Forelimb muscle (tissue), 1 donor: ENCODE measurements around the gene GYG2. TPM values are rescaled to one million over a fixed set of nuclear protein-coding genes. Genes with fewer than 3 reads are reported as not detected.
"Not testable (repeated sequence)": the region's sequence is repeated elsewhere in the genome, so short reads cannot be mapped to it uniquely, and the experiment has no call there.

Source experiments
- DNase-seq: peaks from one replicate; pipeline ENCODE4 v3.0.0-alpha.2; 2013; ENCODE audit warnings: low read depth
- polyA plus RNA-seq: library from polyadenylated mRNA; unstranded; fragments of 120-200 nt; gene quantifications from one replicate; pipeline ENCODE4 v1.2.1, GENCODE V29; 2013; ENCODE audit not compliant: insufficient read length

The GYG2 gene
- polyA plus RNA-seq, 1 donor, result 2.9 TPM

DNA sequence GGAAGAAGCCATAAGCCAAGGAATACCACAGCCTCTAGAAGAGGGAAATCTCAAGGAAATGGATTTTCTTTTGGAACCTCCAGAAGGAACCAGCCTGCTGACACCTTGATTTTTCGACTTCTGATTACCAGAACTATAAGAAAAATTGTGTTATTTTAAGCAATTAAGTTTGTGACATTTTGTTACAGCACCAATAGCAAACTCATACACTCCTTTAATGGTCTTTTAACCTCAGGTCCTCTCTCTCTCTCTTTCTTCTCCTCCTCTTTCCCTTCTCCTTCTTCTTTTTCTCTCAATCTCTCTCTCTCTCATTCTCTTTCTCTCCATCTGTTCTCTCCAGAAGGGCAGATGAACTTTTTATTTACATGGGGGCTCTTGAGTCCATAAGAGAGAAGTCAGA, 74.1 kb downstream of the GYG2 start:
- DNase-seq, result no peak

DNA sequence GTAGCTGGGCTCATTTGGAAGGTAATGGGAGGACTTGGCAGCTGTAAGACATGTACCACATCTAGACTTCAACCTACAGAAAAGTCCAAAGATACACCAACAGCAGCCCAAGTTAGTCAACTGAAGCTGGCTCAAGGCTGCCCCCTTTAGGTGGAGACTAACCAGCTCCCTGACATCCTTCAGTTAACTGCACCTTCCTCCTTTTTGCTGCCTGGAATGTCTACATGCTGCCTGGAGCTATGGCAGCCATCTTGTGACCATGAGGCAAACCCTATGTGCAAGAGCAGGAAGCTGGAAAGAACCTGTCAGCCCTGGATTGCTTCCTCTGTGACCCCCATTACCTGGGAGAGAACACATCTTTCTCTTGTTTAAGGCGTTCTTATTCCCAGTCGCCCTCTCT, 74.6 kb downstream of the GYG2 start:
- DNase-seq, result no peak

DNA sequence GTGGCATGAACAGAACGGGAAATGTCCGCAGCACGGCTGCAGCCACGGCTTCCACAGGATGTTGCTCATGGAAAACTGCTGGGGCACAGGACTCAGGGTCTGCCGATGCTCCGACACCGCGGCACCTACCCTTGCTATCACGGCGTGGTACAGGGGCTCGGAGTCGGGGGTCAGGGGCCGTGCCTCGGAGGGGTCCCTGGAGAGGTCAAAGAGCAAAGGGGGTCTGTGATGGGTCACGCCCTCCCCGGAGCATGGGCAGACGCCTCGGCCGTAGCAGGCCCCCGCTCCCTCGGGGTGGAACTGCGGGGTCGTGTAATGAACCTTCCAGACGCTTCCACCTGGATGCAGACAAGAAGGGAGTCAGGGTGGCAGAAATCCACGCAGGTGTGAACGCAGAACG, 78.6 kb downstream of the GYG2 start:
- DNase-seq, result no peak

DNA sequence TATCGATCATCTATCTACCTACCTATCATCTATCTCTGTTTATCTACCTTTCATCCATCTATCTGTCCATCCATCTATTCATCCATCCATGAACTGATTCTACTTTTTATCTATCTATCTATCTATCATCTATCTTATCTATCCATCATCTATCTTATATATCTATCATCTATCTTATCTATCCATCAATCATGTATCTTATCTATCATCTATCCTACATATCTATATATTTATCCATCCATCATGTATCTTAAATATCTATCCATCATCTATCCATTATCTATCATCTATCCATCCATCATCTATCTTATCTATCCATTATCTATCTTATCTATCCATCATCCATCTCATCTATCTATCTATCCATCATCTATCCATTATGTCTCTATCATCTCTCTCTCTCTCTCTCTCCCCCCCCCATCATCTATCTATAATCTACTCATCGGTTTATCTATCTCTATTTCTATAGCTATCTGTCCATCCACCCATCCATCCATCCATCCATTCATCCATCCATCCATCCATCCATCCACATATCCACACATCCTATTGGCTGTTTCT, 79.5 kb downstream of the GYG2 start:
- no peak for DNase-seq

DNA sequence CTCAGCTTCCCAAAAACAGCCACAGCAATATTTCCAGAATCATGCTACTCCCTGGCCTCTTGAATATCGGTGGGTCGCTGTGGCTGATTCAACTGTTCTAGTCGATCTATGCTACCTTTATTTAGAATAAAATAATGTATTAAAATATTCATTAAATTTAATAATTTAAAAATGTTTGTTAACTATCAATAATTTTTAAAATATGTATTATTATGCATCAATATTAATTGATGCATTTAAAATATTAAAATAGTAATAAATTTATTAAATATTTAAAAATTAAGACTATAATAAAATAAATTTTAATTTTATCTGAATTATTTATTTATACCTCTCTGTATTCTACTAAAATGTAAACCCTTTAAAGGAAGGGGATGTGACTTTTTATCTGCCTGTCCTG, 81.4 kb downstream of the GYG2 start:
- DNase-seq, result no peak

DNA sequence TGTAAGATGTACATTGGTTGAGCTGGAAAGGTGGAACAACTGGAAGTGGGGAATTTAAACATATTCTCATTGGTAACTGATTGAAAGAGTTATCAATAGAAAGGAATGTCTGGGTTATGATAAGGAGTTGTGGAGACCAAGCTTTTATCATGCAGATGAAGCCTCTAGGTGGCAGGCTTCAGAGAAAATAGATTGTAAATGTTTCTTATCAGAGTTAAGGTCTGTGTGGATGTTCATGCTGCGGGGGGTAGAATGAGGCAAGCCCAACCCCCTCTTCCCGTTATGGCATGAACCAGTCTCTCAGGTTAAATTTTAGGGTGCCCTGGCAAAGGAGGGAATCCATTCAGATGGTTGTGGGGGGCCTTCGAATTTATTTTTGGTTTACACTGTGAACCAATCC, 84.4 kb downstream of the GYG2 start:
- no peak for DNase-seq

DNA sequence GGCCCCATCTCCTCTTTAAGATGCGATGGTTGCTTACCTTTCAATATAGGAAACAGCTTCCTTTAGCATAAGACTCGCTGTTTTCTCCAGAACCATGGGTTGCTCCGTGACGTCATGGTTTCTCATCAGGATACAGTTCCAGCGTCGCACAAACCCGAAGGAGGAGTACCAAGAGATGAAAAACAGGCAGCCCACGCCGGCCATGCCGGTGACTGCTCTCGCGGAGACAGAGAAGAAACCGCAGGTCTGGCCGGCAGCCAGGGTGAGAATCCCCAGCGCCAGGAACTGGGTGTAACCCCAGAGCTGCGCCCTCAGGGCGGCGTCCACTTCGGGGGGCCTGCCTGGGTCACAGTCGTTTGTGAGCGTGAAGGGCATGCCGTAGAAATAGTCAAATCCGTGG, 89.0 kb downstream of the GYG2 start:
- no peak for DNase-seq

DNA sequence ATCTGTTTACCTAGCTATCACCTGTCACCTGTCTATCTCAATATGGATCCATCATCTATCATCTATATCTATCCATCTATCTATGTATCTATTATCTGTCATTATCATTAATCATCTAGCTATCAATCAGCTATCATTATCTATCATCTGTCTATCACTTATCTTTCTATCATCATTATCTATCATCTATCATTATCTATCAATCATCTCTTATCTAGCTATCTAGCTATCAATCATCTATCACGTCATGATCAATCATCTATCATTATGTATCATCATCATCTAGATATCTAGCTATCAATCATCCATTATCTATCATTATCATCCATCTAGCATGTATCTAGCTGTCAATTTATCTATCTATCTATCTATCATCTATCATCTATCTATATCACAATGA, 92.5 kb downstream of the GYG2 start:
- no peak for DNase-seq

DNA sequence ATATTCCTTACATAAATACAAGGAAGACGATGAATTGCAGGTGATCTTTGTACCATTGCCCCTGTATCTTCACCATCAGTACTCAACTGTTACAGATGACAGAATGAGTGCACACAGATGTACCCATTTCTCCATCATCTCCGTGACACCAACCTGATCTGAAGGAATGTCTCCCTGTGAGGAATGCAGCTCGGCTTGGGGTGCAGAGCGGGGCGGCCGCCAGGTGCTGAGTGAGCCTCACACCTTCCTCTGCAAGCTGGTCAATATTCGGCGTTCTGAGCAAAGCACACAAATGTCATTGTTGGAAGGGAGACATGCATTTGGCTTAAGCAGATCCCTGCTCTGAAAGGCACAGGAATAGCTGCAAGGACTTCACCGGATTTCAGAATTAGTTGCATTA, 93.0 kb downstream of the GYG2 start:
- DNase-seq, result no peak

DNA sequence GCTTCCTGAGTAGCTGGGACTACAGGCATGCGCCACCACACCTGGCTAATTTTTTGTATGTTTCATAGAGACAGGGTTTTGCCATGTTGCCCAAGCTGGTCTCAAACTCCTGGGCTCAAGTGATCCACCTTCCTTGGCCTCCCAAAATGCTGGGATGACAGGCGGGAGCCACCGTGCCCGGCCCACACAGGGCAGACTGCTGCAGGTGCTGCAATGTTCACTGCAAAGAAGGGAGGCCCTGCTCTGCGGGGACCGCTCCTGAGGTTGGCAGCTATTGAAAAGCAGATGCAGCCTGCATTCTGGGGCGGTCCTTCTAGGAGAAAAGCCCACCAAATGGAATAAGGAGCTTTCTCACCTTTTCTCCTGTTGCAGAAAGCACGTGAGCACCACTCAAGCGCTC, 95.4 kb downstream of the GYG2 start:
- no peak for DNase-seq

DNA sequence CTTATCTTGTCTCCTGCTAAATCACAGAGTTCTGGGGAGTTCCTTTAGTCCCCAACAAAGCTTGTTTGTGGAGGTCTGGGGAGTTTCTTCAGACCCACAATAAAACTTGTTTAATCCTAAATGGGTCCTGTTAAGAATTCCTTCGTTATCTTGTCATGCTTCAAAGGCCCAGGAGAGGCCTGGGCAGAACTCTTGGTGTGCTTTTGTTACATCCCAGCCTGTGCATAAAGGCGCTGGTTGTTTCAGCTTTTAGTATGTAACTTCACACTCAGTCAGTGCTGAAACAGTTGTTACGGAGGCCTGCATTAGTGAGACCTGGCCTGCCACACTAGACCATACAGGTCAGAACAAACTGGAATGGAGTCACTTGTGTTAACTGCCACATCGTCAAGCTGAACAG, 97.5 kb downstream of the GYG2 start:
- not testable (repeated sequence) for DNase-seq

DNA sequence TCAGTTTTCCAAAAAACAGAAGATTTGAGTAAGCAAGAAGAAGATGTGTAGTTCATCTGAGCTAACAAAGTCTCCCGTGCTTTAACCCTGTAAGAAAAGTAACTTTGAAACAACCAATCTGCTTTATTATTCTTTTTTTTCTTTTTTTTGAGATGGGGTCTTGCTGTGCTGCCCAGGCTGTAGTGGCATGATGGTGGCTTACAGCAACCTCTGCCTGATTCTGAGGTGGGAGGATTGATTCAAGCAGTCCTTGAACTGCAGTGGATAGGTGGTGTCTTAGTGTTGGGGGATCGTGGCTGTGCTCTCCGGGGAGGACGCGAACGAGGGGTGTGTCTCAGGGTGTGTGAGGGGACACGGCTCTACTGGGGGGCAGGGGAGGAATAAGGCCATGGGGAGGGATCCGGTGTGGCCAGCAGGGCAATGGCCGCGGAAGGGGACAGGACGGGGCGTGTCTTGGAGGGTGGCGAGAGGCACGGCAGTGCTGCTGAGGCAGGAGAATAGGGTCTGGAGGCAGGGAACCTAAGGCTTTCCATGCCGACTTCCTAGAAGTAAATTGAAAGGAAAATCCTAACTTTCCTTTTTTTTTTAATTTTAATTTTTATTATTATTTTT, 98.0 kb downstream of the GYG2 start:
- no peak for DNase-seq

DNA sequence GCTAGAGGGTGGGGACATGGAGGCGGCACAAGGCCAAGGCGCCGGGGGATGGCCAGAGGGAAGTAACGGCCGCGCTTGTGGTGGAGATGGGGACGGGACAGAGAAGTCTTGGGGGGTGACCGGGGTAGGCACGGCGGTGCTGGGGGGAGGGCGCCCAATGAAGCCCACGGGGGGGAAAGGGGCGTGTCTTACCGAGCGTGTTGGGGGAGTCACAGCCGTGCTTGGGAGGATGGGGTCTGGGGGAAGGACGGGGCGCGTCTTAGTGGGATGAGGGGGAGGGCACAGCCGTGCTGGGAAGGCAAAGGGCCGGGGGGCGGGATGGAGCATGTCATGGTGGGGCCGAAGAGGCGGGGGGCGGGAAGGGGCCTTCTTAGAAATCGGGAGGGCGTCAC, 99.5 kb downstream of the GYG2 start:
- no peak for DNase-seq

DNA sequence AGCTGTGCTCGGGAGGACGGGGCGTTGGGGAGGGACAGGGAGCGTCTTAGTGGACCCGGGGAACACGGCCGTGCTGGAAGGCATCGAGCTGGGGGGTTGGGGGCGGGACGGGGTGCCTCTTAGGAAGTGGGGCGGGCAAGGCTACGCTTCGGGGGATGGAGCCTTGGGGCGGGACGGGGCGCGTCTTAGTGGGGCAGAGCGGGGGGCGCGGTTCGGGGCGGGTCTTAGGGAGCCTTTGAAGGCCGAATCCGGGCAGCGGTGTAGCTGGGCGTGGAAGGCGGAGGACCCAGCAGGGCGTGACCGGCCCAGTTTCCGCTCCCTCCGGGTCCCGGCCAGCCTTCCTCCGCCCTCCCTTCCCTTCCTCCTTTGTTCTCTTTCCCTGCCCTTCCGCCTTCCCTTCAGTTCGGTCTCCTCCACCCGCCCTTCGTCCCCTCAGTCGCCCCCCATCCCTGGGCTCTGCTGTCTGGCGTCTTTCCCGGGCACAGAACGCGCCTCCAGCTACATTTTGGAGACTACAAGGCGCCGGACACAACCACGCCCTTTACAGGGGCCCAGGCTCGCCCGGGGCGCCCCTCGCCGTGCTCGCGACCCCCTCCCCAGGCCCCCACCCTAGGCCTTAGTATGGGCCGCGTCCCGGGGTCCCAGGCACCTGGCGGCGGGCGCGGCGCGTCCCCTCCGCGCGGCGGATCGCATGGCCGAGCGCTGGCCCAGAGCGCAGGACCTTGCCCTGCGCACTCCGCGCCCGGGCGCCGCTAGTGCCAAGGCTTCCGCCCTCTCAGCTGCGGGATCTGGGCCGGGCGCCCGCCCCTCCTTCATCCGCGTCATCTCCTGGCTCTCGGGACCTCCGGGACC, 100.1 kb downstream of the GYG2 start, which contains the start of gene ARSD:
TSS of gene ARSD (minus strand) at position 757 of the 852 bp plus-strand sequence. CDS start at position 693, 64 bp downstream.
- DNase-seq, result peak; percentile 35

DNA sequence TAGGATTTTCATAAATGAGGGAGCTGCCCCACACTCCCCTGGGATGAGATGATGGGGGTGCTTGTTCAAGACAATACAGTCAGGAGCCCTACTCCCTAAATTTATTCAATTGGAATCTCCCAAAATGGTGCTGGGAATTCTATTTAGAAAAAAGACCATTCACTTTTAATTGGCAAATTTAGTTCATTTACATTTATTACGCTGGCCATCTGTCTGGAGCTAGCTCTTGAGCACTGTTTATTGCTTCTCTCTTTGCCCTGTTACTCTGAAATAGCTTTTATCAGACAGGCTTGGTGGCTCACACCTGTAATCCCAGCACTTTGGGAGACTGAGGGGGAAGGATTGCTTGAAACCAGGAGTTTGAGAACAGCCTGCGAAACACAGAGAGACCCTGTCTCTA, 102.4 kb downstream of the GYG2 start:
- DNase-seq, result no peak

DNA sequence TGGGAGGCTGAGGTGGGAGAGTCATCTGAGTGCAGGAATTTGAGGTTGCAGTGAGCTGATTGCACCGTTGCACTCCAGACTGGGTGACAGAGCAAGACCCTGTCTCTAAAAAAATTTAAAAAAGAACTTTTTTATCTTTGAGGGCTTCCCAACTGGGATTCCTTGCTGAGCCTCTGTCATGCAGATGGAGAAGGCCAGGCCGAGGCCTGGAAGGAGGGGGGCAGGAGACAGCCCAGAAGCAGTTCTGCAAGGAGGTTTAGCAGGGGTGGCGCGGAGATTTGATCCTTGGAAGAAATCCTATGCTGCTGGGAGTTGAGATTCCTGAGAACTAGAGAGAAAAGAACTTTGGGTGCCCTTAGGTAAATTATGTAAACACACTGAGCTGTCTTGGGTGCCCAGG, 102.9 kb downstream of the GYG2 start:
- DNase-seq, result no peak

Other genes starting within 250 kb of the GYG2 start
- 188 TPM for gene CD99, start 137.6 kb upstream of the GYG2 start, polyA plus RNA-seq
- gene XG, start 76.9 kb upstream of the GYG2 start, polyA plus RNA-seq, result 1.7 TPM
- 12.3 TPM for gene ARSD, start 100.4 kb downstream of the GYG2 start, polyA plus RNA-seq
- not detected for gene ARSH, start 177.6 kb downstream of the GYG2 start, polyA plus RNA-seq
- gene ARSF, start 212.5 kb downstream of the GYG2 start, polyA plus RNA-seq, result not detected